ENCODE measurements around the gene RIC1. TPM values are rescaled to one million over a fixed set of nuclear protein-coding genes. Genes with fewer than 3 reads are reported as not detected.

The RIC1 gene
- polyA plus RNA-seq, 5 donors: 23.4 to 33.6 (median 31.2) TPM

Other genes with a start within 250 kb of the RIC1 start
- gene PLGRKT, start 191.2 kb upstream of the RIC1 start, polyA plus RNA-seq (ENCODE audit: insufficient read depth in 1 of 5, insufficient read length in 5 of 5, low replicate concordance in 1 of 5): 10 to 100 TPM; 18.8 to 26.4 (median 23.1) TPM
- 1 to 10 TPM in 3 of 5 donors, under 1 TPM in 2; 0.71 to 1.4 (median 1.2) TPM for gene CD274, start 178.6 kb upstream of the RIC1 start, polyA plus RNA-seq (ENCODE audit: insufficient read depth in 1 of 5, insufficient read length in 5 of 5, low replicate concordance in 1 of 5)
- under 1 TPM; 0.12 to 0.34 (median 0.17) TPM for gene PDCD1LG2, start 118.6 kb upstream of the RIC1 start, polyA plus RNA-seq (ENCODE audit: insufficient read depth in 1 of 5, insufficient read length in 5 of 5, low replicate concordance in 1 of 5)
- 10 to 100 TPM; 13.7 to 25.3 (median 24.1) TPM for gene ERMP1, start 204.0 kb downstream of the RIC1 start, polyA plus RNA-seq (ENCODE audit: insufficient read depth in 1 of 5, insufficient read length in 5 of 5, low replicate concordance in 1 of 5)